HepG2 (cell line): ENCODE results near the gene SPINDOC. TPM values are rescaled to one million over a fixed set of nuclear protein-coding genes. Genes with fewer than 3 reads are reported as not detected.

Source experiments
- CEBPG ChIP-seq: IDR thresholded peaks from 2 replicates; pipeline ENCODE4 v1.6.1; 2016
- ISX ChIP-seq: sonication (generic); formaldehyde crosslinking; conservative IDR thresholded peaks from 2 replicates; pipeline ENCODE4 v1.5.0; 2020; ENCODE audit warnings: missing genetic modification reagents
- MYNN ChIP-seq: sonication (generic); formaldehyde crosslinking; IDR thresholded peaks from 2 replicates; pipeline ENCODE4 v1.4.0; 2020; ENCODE audit warnings: mild to moderate bottlenecking, low read depth, missing genetic modification reagents
- NR2F6 ChIP-seq, 2 experiments: IDR thresholded peaks; 2 replicates each; pipeline ENCODE4 v1.6.1; 2016; ENCODE audit warnings: antibody characterized with exemption in 1 of 2, mild to moderate bottlenecking in 1 of 2
- PHF8 ChIP-seq: sonication (generic); formaldehyde crosslinking; IDR thresholded peaks from 2 replicates; pipeline ENCODE4 v1.5.0; 2020; ENCODE audit warnings: missing genetic modification reagents
- RFXAP ChIP-seq: sonication (generic); formaldehyde crosslinking; IDR thresholded peaks from 2 replicates; pipeline ENCODE4 v1.4.0; 2020; ENCODE audit warnings: missing genetic modification reagents, borderline replicate concordance
- ZNF556 ChIP-seq: sonication (generic); formaldehyde crosslinking; IDR thresholded peaks from 2 replicates; pipeline ENCODE4 v1.4.0; 2020; ENCODE audit warnings: mild to moderate bottlenecking, missing genetic modification reagents, borderline replicate concordance
- ZNF703 ChIP-seq: sonication (generic); formaldehyde crosslinking; IDR thresholded peaks from 2 replicates; pipeline ENCODE4 v1.5.1; 2020; ENCODE audit warnings: missing genetic modification reagents, mild to moderate bottlenecking, moderate library complexity, borderline replicate concordance
- ZNF891 ChIP-seq: sonication (generic); formaldehyde crosslinking; IDR thresholded peaks from 2 replicates; pipeline ENCODE4 v1.5.0; 2020; ENCODE audit warnings: mild to moderate bottlenecking, missing genetic modification reagents
- polyA plus RNA-seq, 8 experiments: library from polyadenylated mRNA; depleted of rRNA in 3 of 8; stranded (reverse) in 7 of 8; unstranded in 1 of 8; fragments of >200 nt; fragmentation: Illumina TruSeq in 4 of 8; extraction: Trizol in 4 of 8; gene quantifications; 2 replicates each; pipeline versions ENCODE4 v1.2.1 to v1.2.3, GENCODE V29; 2011 to 2016; ENCODE audit warnings: low read depth in 4 of 8, missing spikeins in 1 of 8, mixed read lengths in 1 of 8; ENCODE audit not compliant: insufficient read depth in 1 of 8
- total RNA-seq, 5 experiments: library from RNA; depleted of rRNA; stranded (reverse); fragments of >200 nt; fragmentation: Illumina TruSeq; extraction: Trizol; gene quantifications; 2 replicates each; pipeline ENCODE4 v1.2.3, GENCODE V29; 2016; ENCODE audit warnings: low read depth in 1 of 5
- TF ChIP-seq, protein P1 (sequence below): IDR thresholded peaks from 2 replicates; pipeline ENCODE4 v1.6.1; 2016; ENCODE audit warnings: missing compliant biosample characterization, missing genetic modification reagents, borderline replicate concordance
- TF ChIP-seq, protein P2 (sequence below): sonication (generic); formaldehyde crosslinking; IDR thresholded peaks from 2 replicates; pipeline ENCODE4 v1.4.0; 2020; ENCODE audit warnings: missing genetic modification reagents, borderline replicate concordance
- TF ChIP-seq, protein P3 (sequence below): sonication (generic); formaldehyde crosslinking; IDR thresholded peaks from 2 replicates; pipeline ENCODE4 v1.9.0; 2021; ENCODE audit warnings: missing genetic modification reagents, borderline replicate concordance
- TF ChIP-seq, protein P4 (sequence below): sonication (generic); formaldehyde crosslinking; IDR thresholded peaks from 2 replicates; pipeline ENCODE4 v1.9.0; 2022; ENCODE audit warnings: missing genetic modification reagents, mild to moderate bottlenecking, borderline replicate concordance
- TF ChIP-seq, protein P5 (sequence below): conservative IDR thresholded peaks from 2 replicates; pipeline ENCODE4 v1.6.1; 2018; ENCODE audit warnings: missing genetic modification reagents
- TF ChIP-seq, protein P6 (sequence below): sonication (generic); formaldehyde crosslinking; conservative IDR thresholded peaks from 2 replicates; pipeline ENCODE4 v1.4.0; 2020; ENCODE audit warnings: missing genetic modification reagents

SPINDOC gene
- total and polyA plus RNA-seq, 2 of the 13 experiments (the other 11 are each of a cell fraction or from before 2014, with no cell fraction given) = 21.4 to 29.9 TPM

DNA sequence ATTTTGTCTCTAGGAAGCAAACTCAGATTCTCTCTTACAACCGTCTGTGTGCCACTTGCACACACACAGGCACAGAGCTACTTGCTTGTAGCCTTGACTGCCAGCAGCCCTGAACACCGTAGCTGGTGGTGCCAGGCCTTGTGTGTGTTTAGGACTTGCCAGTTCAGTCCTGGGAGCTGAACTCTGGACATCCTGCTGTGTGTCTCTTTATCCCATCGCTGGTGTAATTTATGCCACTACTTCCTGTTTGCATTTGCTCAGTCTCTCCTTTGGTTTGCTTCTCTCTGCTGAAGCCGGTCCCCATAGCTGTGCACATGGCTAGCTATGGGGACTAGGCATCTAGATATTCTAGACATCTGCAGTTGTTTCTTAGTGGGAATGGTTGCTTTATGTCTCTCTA is 49.7 kb downstream of the SPINDOC start (continued):
- TF ChIP-seq, protein P1, sequence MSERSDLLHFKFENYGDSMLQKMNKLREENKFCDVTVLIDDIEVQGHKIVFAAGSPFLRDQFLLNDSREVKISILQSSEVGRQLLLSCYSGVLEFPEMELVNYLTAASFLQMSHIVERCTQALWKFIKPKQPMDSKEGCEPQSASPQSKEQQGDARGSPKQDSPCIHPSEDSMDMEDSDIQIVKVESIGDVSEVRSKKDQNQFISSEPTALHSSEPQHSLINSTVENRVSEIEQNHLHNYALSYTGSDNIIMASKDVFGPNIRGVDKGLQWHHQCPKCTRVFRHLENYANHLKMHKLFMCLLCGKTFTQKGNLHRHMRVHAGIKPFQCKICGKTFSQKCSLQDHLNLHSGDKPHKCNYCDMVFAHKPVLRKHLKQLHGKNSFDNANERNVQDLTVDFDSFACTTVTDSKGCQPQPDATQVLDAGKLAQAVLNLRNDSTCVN (CRISPR knock-in tag) = no peak
- TF ChIP-seq ZNF703 (CRISPR knock-in tag) (no peak), RFXAP (CRISPR knock-in tag) (no peak), NR2F6 (IDR thresholded peaks at IDR 0.05) (no peak), NR2F6 (CRISPR knock-in tag; IDR thresholded peaks at IDR 0.05) (peak; percentile 53; the same call in 1 of the 2 replicates), ZNF891 (CRISPR knock-in tag) (no peak), PHF8 (CRISPR knock-in tag) (no peak), ZNF556 (CRISPR knock-in tag) (no peak), MYNN (CRISPR knock-in tag) (no peak), ISX (CRISPR knock-in tag) (no peak), CEBPG (CRISPR knock-in tag) (peak; percentile 61)
- TF ChIP-seq, protein P2, sequence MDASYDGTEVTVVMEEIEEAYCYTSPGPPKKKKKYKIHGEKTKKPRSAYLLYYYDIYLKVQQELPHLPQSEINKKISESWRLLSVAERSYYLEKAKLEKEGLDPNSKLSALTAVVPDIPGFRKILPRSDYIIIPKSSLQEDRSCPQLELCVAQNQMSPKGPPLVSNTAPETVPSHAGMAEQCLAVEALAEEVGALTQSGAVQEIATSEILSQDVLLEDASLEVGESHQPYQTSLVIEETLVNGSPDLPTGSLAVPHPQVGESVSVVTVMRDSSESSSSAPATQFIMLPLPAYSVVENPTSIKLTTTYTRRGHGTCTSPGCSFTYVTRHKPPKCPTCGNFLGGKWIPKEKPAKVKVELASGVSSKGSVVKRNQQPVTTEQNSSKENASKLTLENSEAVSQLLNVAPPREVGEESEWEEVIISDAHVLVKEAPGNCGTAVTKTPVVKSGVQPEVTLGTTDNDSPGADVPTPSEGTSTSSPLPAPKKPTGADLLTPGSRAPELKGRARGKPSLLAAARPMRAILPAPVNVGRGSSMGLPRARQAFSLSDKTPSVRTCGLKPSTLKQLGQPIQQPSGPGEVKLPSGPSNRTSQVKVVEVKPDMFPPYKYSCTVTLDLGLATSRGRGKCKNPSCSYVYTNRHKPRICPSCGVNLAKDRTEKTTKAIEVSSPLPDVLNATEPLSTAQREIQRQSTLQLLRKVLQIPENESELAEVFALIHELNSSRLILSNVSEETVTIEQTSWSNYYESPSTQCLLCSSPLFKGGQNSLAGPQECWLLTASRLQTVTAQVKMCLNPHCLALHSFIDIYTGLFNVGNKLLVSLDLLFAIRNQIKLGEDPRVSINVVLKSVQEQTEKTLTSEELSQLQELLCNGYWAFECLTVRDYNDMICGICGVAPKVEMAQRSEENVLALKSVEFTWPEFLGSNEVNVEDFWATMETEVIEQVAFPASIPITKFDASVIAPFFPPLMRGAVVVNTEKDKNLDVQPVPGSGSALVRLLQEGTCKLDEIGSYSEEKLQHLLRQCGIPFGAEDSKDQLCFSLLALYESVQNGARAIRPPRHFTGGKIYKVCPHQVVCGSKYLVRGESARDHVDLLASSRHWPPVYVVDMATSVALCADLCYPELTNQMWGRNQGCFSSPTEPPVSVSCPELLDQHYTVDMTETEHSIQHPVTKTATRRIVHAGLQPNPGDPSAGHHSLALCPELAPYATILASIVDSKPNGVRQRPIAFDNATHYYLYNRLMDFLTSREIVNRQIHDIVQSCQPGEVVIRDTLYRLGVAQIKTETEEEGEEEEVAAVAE (CRISPR knock-in tag) = no peak
- TF ChIP-seq, protein P3, sequence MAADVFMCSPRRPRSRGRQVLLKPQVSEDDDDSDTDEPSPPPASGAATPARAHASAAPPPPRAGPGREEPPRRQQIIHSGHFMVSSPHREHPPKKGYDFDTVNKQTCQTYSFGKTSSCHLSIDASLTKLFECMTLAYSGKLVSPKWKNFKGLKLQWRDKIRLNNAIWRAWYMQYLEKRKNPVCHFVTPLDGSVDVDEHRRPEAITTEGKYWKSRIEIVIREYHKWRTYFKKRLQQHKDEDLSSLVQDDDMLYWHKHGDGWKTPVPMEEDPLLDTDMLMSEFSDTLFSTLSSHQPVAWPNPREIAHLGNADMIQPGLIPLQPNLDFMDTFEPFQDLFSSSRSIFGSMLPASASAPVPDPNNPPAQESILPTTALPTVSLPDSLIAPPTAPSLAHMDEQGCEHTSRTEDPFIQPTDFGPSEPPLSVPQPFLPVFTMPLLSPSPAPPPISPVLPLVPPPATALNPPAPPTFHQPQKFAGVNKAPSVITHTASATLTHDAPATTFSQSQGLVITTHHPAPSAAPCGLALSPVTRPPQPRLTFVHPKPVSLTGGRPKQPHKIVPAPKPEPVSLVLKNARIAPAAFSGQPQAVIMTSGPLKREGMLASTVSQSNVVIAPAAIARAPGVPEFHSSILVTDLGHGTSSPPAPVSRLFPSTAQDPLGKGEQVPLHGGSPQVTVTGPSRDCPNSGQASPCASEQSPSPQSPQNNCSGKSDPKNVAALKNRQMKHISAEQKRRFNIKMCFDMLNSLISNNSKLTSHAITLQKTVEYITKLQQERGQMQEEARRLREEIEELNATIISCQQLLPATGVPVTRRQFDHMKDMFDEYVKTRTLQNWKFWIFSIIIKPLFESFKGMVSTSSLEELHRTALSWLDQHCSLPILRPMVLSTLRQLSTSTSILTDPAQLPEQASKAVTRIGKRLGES (CRISPR knock-in tag) = no peak
- TF ChIP-seq, protein P4, sequence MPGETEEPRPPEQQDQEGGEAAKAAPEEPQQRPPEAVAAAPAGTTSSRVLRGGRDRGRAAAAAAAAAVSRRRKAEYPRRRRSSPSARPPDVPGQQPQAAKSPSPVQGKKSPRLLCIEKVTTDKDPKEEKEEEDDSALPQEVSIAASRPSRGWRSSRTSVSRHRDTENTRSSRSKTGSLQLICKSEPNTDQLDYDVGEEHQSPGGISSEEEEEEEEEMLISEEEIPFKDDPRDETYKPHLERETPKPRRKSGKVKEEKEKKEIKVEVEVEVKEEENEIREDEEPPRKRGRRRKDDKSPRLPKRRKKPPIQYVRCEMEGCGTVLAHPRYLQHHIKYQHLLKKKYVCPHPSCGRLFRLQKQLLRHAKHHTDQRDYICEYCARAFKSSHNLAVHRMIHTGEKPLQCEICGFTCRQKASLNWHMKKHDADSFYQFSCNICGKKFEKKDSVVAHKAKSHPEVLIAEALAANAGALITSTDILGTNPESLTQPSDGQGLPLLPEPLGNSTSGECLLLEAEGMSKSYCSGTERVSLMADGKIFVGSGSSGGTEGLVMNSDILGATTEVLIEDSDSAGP (CRISPR knock-in tag) = no peak; the same call in 1 of the 2 replicates
- TF ChIP-seq, protein P5, sequence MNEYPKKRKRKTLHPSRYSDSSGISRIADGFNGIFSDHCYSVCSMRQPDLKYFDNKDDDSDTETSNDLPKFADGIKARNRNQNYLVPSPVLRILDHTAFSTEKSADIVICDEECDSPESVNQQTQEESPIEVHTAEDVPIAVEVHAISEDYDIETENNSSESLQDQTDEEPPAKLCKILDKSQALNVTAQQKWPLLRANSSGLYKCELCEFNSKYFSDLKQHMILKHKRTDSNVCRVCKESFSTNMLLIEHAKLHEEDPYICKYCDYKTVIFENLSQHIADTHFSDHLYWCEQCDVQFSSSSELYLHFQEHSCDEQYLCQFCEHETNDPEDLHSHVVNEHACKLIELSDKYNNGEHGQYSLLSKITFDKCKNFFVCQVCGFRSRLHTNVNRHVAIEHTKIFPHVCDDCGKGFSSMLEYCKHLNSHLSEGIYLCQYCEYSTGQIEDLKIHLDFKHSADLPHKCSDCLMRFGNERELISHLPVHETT (CRISPR knock-in tag) = no peak
- TF ChIP-seq, protein P6, sequence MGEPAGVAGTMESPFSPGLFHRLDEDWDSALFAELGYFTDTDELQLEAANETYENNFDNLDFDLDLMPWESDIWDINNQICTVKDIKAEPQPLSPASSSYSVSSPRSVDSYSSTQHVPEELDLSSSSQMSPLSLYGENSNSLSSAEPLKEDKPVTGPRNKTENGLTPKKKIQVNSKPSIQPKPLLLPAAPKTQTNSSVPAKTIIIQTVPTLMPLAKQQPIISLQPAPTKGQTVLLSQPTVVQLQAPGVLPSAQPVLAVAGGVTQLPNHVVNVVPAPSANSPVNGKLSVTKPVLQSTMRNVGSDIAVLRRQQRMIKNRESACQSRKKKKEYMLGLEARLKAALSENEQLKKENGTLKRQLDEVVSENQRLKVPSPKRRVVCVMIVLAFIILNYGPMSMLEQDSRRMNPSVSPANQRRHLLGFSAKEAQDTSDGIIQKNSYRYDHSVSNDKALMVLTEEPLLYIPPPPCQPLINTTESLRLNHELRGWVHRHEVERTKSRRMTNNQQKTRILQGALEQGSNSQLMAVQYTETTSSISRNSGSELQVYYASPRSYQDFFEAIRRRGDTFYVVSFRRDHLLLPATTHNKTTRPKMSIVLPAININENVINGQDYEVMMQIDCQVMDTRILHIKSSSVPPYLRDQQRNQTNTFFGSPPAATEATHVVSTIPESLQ (CRISPR knock-in tag) = no peak
